Dermis microvascular lymphatic vessel endothelial cell (primary cell): ENCODE measurements around the gene REV3L. TPM values are rescaled to one million over a fixed set of nuclear protein-coding genes. Genes with fewer than 3 reads are reported as not detected.

Source experiments
- DNase-seq, 2 donors: peaks; one replicate each; pipeline versions ENCODE4 v3.0.0 to v3.0.0-alpha.2; 2010; ENCODE audit warnings: low read depth in 2 of 2
- total RNA-seq: library from RNA; depleted of rRNA; stranded (reverse); fragments of >200 nt; gene quantifications from 2 replicates; pipeline ENCODE4 v1.2.1, GENCODE V29; 2014

Gene REV3L
- total RNA-seq, 1 donor from 2014 or later, result 15.8 TPM

- DNase-seq, result peak; percentile 47 to 91
These were observed 55.5 kb downstream of the REV3L start for GRCh38 chr6:111427341-111428116.

- DNase-seq, result peak in 1 of 2 donors; percentile 49
These were observed 58.8 kb downstream of the REV3L start for GRCh38 chr6:111423960-111424846.

- peak in 1 of 2 donors; percentile 45 for DNase-seq
These were observed 59.9 kb downstream of the REV3L start for GRCh38 chr6:111423055-111423633.

- DNase-seq, result no peak
These were observed 63.9 kb downstream of the REV3L start for GRCh38 chr6:111418971-111419693.

GRCh38 chr6:111417946-111418345 lies 65.1 kb downstream of the REV3L start:
- no peak for DNase-seq

GRCh38 chr6:111417181-111417585 lies 65.8 kb downstream of the REV3L start:
- DNase-seq, result peak; percentile 39 to 55

GRCh38 chr6:111416529-111416928 lies 66.5 kb downstream of the REV3L start:
- DNase-seq, result no peak

- no peak for DNase-seq
These were observed 68.6 kb downstream of the REV3L start for GRCh38 chr6:111414373-111414772.

- DNase-seq, result no peak
These were observed 70.9 kb downstream of the REV3L start for GRCh38 chr6:111411978-111412566.

- DNase-seq, result no peak
These were observed 72.0 kb downstream of the REV3L start for GRCh38 chr6:111411046-111411445.

GRCh38 chr6:111410371-111410770 lies 72.6 kb downstream of the REV3L start:
- no peak for DNase-seq

GRCh38 chr6:111409430-111409829 lies 73.6 kb downstream of the REV3L start:
- DNase-seq, result no peak

GRCh38 chr6:111407686-111408085 lies 75.3 kb downstream of the REV3L start:
- DNase-seq, result no peak

GRCh38 chr6:111406200-111406721 lies 76.8 kb downstream of the REV3L start:
- no peak for DNase-seq

- DNase-seq, result no peak
These were observed 79.6 kb downstream of the REV3L start for GRCh38 chr6:111403388-111403787.

- DNase-seq, result no peak
These were observed 83.4 kb downstream of the REV3L start for GRCh38 chr6:111399626-111400025.

GRCh38 chr6:111388681-111389080 lies 94.3 kb downstream of the REV3L start:
- DNase-seq, result no peak

- no peak for DNase-seq
These were observed 100.3 kb downstream of the REV3L start for GRCh38 chr6:111382476-111383294.

GRCh38 chr6:111381728-111382127 lies 101.3 kb downstream of the REV3L start:
- no peak for DNase-seq

GRCh38 chr6:111381123-111381522 lies 101.9 kb downstream of the REV3L start:
- no peak for DNase-seq
